Measurements from ENCODE around the gene FBXO42. TPM values are rescaled to one million over a fixed set of nuclear protein-coding genes. Genes with fewer than 3 reads are reported as not detected.
A peak's percentile ranks its signal among the peaks of the same experiment; 100 is the strongest.

The FBXO42 gene
- total and polyA plus RNA-seq, 9 of the 15 experiments (the other 6 are each of a cell fraction or from before 2014, with no cell fraction given): 7.2 to 24.8 (median 17.4) TPM

DNA sequence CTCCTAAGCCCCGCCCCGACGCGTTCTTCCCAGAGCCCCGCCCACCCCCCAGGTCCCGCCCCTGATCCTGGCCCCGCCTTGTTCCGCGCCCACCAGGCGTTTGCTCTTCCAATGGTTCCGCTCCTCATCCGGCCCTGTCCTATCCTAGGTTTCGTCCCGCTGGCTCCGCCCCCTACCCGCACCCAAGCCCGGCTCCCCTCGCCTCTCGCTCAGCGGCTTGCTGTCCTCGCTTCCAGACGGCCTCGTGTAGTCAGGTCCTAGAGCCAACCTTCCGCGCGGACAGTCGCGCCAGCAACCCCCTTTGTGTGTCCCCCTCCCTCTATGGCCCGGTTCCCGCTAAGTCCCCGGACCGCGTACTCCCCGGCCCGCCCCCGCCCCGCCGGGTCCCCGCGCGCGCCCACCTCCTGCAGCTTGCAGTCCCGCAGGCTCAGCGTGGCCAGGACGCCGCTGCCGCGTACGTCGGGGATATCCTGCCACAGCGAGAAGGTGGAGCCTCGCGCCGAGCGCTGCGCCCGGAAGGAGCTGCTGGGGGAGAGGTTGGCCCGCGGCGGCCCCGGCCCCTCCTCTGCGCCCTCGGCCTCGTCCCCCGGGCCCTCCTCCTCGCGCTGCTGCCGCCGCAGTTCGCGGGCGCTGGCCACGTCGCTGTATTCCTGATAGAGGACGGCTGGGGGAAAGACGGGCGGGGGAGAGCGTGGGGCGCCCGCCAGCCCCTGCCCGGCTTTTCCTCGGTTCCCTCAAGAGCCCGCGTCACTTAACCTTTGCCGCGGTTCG lies 145.5 kb downstream of the FBXO42 start (continued):
- TF ChIP-seq MGA (IDR thresholded peaks at IDR 0.05) (peak; percentile 94), HMG20A (CRISPR knock-in tag; conservative IDR thresholded peaks at IDR 0.05) (no peak), ZNF717 (CRISPR knock-in tag; IDR thresholded peaks at IDR 0.05) (no peak), KAT7 (CRISPR knock-in tag; IDR thresholded peaks at IDR 0.05; ENCODE audit: borderline replicate concordance) (0 out of 2 replicates have a peak, but pooled peaks have one; percentile 79), ZNF408 (CRISPR knock-in tag; IDR thresholded peaks at IDR 0.05; ENCODE audit: low read depth) (no peak), RBM15 (IDR thresholded peaks at IDR 0.05; ENCODE audit: insufficient read depth, low read length) (0 out of 2 replicates have a peak, but pooled peaks have one; percentile 43), SRSF7 (optimal IDR thresholded peaks at IDR 0.05; ENCODE audit: low read depth, low read length) (no peak), DLX4 (CRISPR knock-in tag; IDR thresholded peaks at IDR 0.05) (no peak), MBD1 (CRISPR knock-in tag; IDR thresholded peaks at IDR 0.05) (no peak), ILF3 (IDR thresholded peaks at IDR 0.05; ENCODE audit: borderline replicate concordance) (no peak), DNMT1 (IDR thresholded peaks at IDR 0.05) (no peak), NCOA6 (IDR thresholded peaks at IDR 0.05) (peak; percentile 100), PHB (CRISPR knock-in tag; IDR thresholded peaks at IDR 0.05) (no peak), TOE1 (IDR thresholded peaks at IDR 0.05; ENCODE audit: borderline replicate concordance) (peak; percentile 92; the same call in 1 of the 2 replicates), TOE1 (CRISPR knock-in tag; IDR thresholded peaks at IDR 0.05; ENCODE audit: borderline replicate concordance, low read depth) (peak; percentile 91; the same call in 1 of the 2 replicates)

All from K562 (cell line).